Activated naive CD8-positive, alpha-beta T cell treated with anti-CD3 and anti-CD28 coated beads, Interleukin-2, amount 10 ng/mL, durations not matched to agents 7 days and 5 days (primary cell): ENCODE results near the gene LAMC1. TPM values are rescaled to one million over a fixed set of nuclear protein-coding genes. Genes with fewer than 3 reads are reported as not detected.

Source experiments
- ATAC-seq: fragments of 150-1000 bp; cut with Tn5 transposase; one replicate; pipeline ENCODE4 v1.10.0; 2021; ENCODE audit warnings: low read depth, moderate library complexity
- POLR2A ChIA-PET: fragments of 350-600 bp; sonication (Branson Sonifier 250); formaldehyde crosslinking; loops from one replicate; lab custom pipeline; 2021; ENCODE audit warnings: antibody characterized with exemption; lab: Charles Lee
- DNase-seq: peaks from one replicate; pipeline ENCODE4 v3.0.0; 2021
- H3K27ac Mint-ChIP-seq: one replicate; pipeline ENCODE4 v1.8.0; 2022; ENCODE audit warnings: mild to moderate bottlenecking, mixed read lengths
- H3K27me3 Mint-ChIP-seq: one replicate; pipeline ENCODE4 v1.8.0; 2022; ENCODE audit warnings: mild to moderate bottlenecking, moderate library complexity, mixed read lengths
- H3K36me3 Mint-ChIP-seq: one replicate; pipeline ENCODE4 v1.8.0; 2021; ENCODE audit warnings: mild to moderate bottlenecking, mixed read lengths
- H3K4me1 Mint-ChIP-seq: one replicate; pipeline ENCODE4 v1.8.0; 2021; ENCODE audit warnings: mixed read lengths
- H3K4me3 Mint-ChIP-seq: one replicate; pipeline ENCODE4 v1.8.0; 2022; ENCODE audit warnings: mild to moderate bottlenecking, moderate library complexity, mixed read lengths
- H3K9me3 Mint-ChIP-seq: one replicate; pipeline ENCODE4 v1.8.0; 2021; ENCODE audit warnings: mixed read lengths
- total RNA-seq, 2 experiments: library from RNA; stranded (reverse); gene quantifications; one replicate each; pipeline ENCODE4 v1.2.3, GENCODE V29; 2021

LAMC1 gene
- total RNA-seq, 2 experiments from 2014 or later, result 0.17 to 0.97 TPM

- Mint-ChIP-seq H3K4me3 (no peak overlapping the region), H3K27ac (no peak overlapping the region), H3K27me3 (peaks cover 7% of the 10 kb centered on the region), H3K36me3 (no peaks in the 10 kb centered on the region), H3K9me3 (no peaks in the 10 kb centered on the region), H3K4me1 (no peaks in the 10 kb centered on the region)
- POLR2A ChIA-PET, result no interaction called here
- ATAC-seq, result no peak
- DNase-seq, result no peak
Measured at GRCh38 chr1:183150445-183150844, 127.2 kb downstream of the LAMC1 start.

- no peaks in the 10 kb centered on the region for H3K36me3 Mint-ChIP-seq
- POLR2A ChIA-PET, result no interaction called here
- ATAC-seq (no peak), DNase-seq (no peak)
- H3K27me3 Mint-ChIP-seq, result peaks cover 7% of the 10 kb centered on the region
- H3K4me1 Mint-ChIP-seq, result no peaks in the 10 kb centered on the region
- no peaks in the 10 kb centered on the region for H3K9me3 Mint-ChIP-seq
- H3K4me3 Mint-ChIP-seq, result no peak overlapping the region
- no peak overlapping the region for H3K27ac Mint-ChIP-seq
Measured at GRCh38 chr1:183152180-183152579, 129.0 kb downstream of the LAMC1 start.

GRCh38 chr1:183155939-183156338 is 132.7 kb downstream of the LAMC1 start:
- POLR2A ChIA-PET, result no interaction called here
- DNase-seq (no peak), ATAC-seq (no peak)
- Mint-ChIP-seq H3K27me3 (peaks cover 2% of the 10 kb centered on the region), H3K4me1 (no peaks in the 10 kb centered on the region), H3K27ac (no peak overlapping the region), H3K36me3 (no peaks in the 10 kb centered on the region), H3K9me3 (no peaks in the 10 kb centered on the region), H3K4me3 (no peak overlapping the region)

GRCh38 chr1:183159960-183160359 is 136.7 kb downstream of the LAMC1 start:
- Mint-ChIP-seq H3K4me1 (no peaks in the 10 kb centered on the region), H3K27ac (no peak overlapping the region), H3K36me3 (no peaks in the 10 kb centered on the region), H3K4me3 (no peak overlapping the region), H3K9me3 (no peaks in the 10 kb centered on the region), H3K27me3 (no peaks in the 10 kb centered on the region)
- DNase-seq (no peak), ATAC-seq (no peak)
- POLR2A ChIA-PET, result no interaction called here

GRCh38 chr1:183161391-183161790 is 138.2 kb downstream of the LAMC1 start:
- DNase-seq (no peak), ATAC-seq (no peak)
- no peaks in the 10 kb centered on the region for H3K36me3 Mint-ChIP-seq
- POLR2A ChIA-PET, result no interaction called here
- H3K4me1 Mint-ChIP-seq, result no peaks in the 10 kb centered on the region
- H3K27ac Mint-ChIP-seq, result no peak overlapping the region
- H3K27me3 Mint-ChIP-seq, result no peaks in the 10 kb centered on the region
- no peak overlapping the region for H3K4me3 Mint-ChIP-seq
- no peaks in the 10 kb centered on the region for H3K9me3 Mint-ChIP-seq

- Mint-ChIP-seq H3K4me3 (no peak overlapping the region), H3K27ac (no peak overlapping the region), H3K4me1 (no peaks in the 10 kb centered on the region), H3K36me3 (no peaks in the 10 kb centered on the region), H3K27me3 (peaks cover 3% of the 10 kb centered on the region), H3K9me3 (no peaks in the 10 kb centered on the region)
- no peak for ATAC-seq
- POLR2A ChIA-PET, result no interaction called here
- DNase-seq, result no peak
Measured at GRCh38 chr1:183163316-183163715, 140.1 kb downstream of the LAMC1 start.

GRCh38 chr1:183164340-183164739 is 141.1 kb downstream of the LAMC1 start:
- peaks cover 3% of the 10 kb centered on the region for H3K27me3 Mint-ChIP-seq
- H3K36me3 Mint-ChIP-seq, result no peaks in the 10 kb centered on the region
- H3K9me3 Mint-ChIP-seq, result no peaks in the 10 kb centered on the region
- POLR2A ChIA-PET, result no interaction called here
- no peak overlapping the region for H3K4me3 Mint-ChIP-seq
- ATAC-seq (no peak), DNase-seq (no peak)
- no peaks in the 10 kb centered on the region for H3K4me1 Mint-ChIP-seq
- H3K27ac Mint-ChIP-seq, result no peak overlapping the region

GRCh38 chr1:183164963-183165362 is 141.7 kb downstream of the LAMC1 start:
- POLR2A ChIA-PET, result no interaction called here
- Mint-ChIP-seq H3K27me3 (peaks cover 3% of the 10 kb centered on the region), H3K27ac (no peak overlapping the region)

GRCh38 chr1:183165456-183165855 is 142.2 kb downstream of the LAMC1 start:
- DNase-seq (no peak), ATAC-seq (no peak)
- POLR2A ChIA-PET, result no interaction called here
- H3K9me3 Mint-ChIP-seq, result no peaks in the 10 kb centered on the region
- no peak overlapping the region for H3K27ac Mint-ChIP-seq
- H3K36me3 Mint-ChIP-seq, result no peaks in the 10 kb centered on the region
- H3K4me1 Mint-ChIP-seq, result no peaks in the 10 kb centered on the region
- H3K27me3 Mint-ChIP-seq, result peaks cover 3% of the 10 kb centered on the region
- H3K4me3 Mint-ChIP-seq, result no peak overlapping the region

More at GRCh38 chr1:183164963-183165362, 141.7 kb downstream of the LAMC1 start:
- ATAC-seq (no peak), DNase-seq (no peak)
- Mint-ChIP-seq H3K4me1 (no peaks in the 10 kb centered on the region), H3K36me3 (no peaks in the 10 kb centered on the region), H3K9me3 (no peaks in the 10 kb centered on the region), H3K4me3 (no peak overlapping the region)

- ATAC-seq, result no peak
- POLR2A ChIA-PET, result no interaction called here
- H3K4me3 Mint-ChIP-seq, result no peak overlapping the region
- no peak overlapping the region for H3K27ac Mint-ChIP-seq
- H3K36me3 Mint-ChIP-seq, result no peaks in the 10 kb centered on the region
- peaks cover 3% of the 10 kb centered on the region for H3K27me3 Mint-ChIP-seq
- no peak for DNase-seq
- no peaks in the 10 kb centered on the region for H3K9me3 Mint-ChIP-seq
- no peaks in the 10 kb centered on the region for H3K4me1 Mint-ChIP-seq
Measured at GRCh38 chr1:183166454-183166853, 143.2 kb downstream of the LAMC1 start.

- no peak for DNase-seq
- no peaks in the 10 kb centered on the region for H3K36me3 Mint-ChIP-seq
- H3K4me1 Mint-ChIP-seq, result no peaks in the 10 kb centered on the region
- no peak overlapping the region for H3K4me3 Mint-ChIP-seq
- no peaks in the 10 kb centered on the region for H3K9me3 Mint-ChIP-seq
- POLR2A ChIA-PET, result no interaction called here
- H3K27me3 Mint-ChIP-seq, result peaks cover 3% of the 10 kb centered on the region
- H3K27ac Mint-ChIP-seq, result no peak overlapping the region
- ATAC-seq, result no peak
Measured at GRCh38 chr1:183167676-183168075, 144.5 kb downstream of the LAMC1 start.

- POLR2A ChIA-PET, result no interaction called here
- Mint-ChIP-seq H3K27me3 (peaks cover 3% of the 10 kb centered on the region), H3K27ac (no peak overlapping the region), H3K9me3 (no peaks in the 10 kb centered on the region), H3K4me3 (no peak overlapping the region), H3K4me1 (no peaks in the 10 kb centered on the region), H3K36me3 (no peaks in the 10 kb centered on the region)
- DNase-seq, result no peak
- no peak for ATAC-seq
Measured at GRCh38 chr1:183168308-183168707, 145.1 kb downstream of the LAMC1 start.

- no peaks in the 10 kb centered on the region for H3K9me3 Mint-ChIP-seq
- H3K4me3 Mint-ChIP-seq, result no peak overlapping the region
- no peak for ATAC-seq
- POLR2A ChIA-PET, result no interaction called here
- H3K27me3 Mint-ChIP-seq, result peaks cover 15% of the 10 kb centered on the region
- H3K36me3 Mint-ChIP-seq, result no peaks in the 10 kb centered on the region
- DNase-seq, result no peak
- H3K27ac Mint-ChIP-seq, result no peak overlapping the region
- H3K4me1 Mint-ChIP-seq, result no peaks in the 10 kb centered on the region
Measured at GRCh38 chr1:183173828-183174227, 150.6 kb downstream of the LAMC1 start.

- ATAC-seq, result no peak
- peaks cover 2% of the 10 kb centered on the region for H3K4me1 Mint-ChIP-seq
- no peak for DNase-seq
- POLR2A ChIA-PET, result no interaction called here
- H3K9me3 Mint-ChIP-seq, result no peaks in the 10 kb centered on the region
- H3K27ac Mint-ChIP-seq, result no peak overlapping the region
- no peaks in the 10 kb centered on the region for H3K36me3 Mint-ChIP-seq
- H3K4me3 Mint-ChIP-seq, result no peak overlapping the region
- peaks cover 15% of the 10 kb centered on the region for H3K27me3 Mint-ChIP-seq
Measured at GRCh38 chr1:183175631-183176030, 152.4 kb downstream of the LAMC1 start.

GRCh38 chr1:183178545-183178944 is 155.3 kb downstream of the LAMC1 start:
- Mint-ChIP-seq H3K4me1 (peaks cover 2% of the 10 kb centered on the region), H3K4me3 (no peak overlapping the region), H3K9me3 (no peaks in the 10 kb centered on the region), H3K27ac (no peak overlapping the region), H3K36me3 (no peaks in the 10 kb centered on the region), H3K27me3 (peaks cover 15% of the 10 kb centered on the region)
- ATAC-seq, result no peak
- DNase-seq, result no peak
- POLR2A ChIA-PET, result no interaction called here
